Measurements from ENCODE around the gene SNCB.
"Not testable (repeated sequence)": the region's sequence is repeated elsewhere in the genome, so short reads cannot be mapped to it uniquely, and the experiment has no call there.

SNCB gene

GRCh38 chr5:176603091-176603490 is 27.2 kb downstream of the SNCB start:
- DNase-seq (ENCODE audit: low read depth): no peak
- no peak for TF ChIP-seq CTCF (IDR thresholded peaks at IDR 0.05; ENCODE audit: insufficient read depth, low read depth, low read length, missing control alignments)
- H3K4me3 ChIP-seq (ENCODE audit: low read depth, low read length): no peak overlapping the region

- DNase-seq (ENCODE audit: low read depth): no peak
- no peak overlapping the region for H3K4me3 ChIP-seq (ENCODE audit: low read depth, low read length)
- no peak for TF ChIP-seq CTCF (IDR thresholded peaks at IDR 0.05; ENCODE audit: insufficient read depth, low read depth, low read length, missing control alignments)
Measured at GRCh38 chr5:176601901-176602482, 28.3 kb downstream of the SNCB start.

GRCh38 chr5:176599749-176600430 is 30.4 kb downstream of the SNCB start:
- H3K4me3 ChIP-seq (ENCODE audit: low read depth, low read length): not testable (repeated sequence)
- peak; percentile 53 for DNase-seq (ENCODE audit: low read depth)

GRCh38 chr5:176597417-176598389 is 32.6 kb downstream of the SNCB start:
- H3K4me3 ChIP-seq (ENCODE audit: low read depth, low read length): no peak overlapping the region
- DNase-seq (ENCODE audit: low read depth): no peak
- no peak for TF ChIP-seq CTCF (IDR thresholded peaks at IDR 0.05; ENCODE audit: insufficient read depth, low read depth, low read length, missing control alignments)

- TF ChIP-seq CTCF (IDR thresholded peaks at IDR 0.05; ENCODE audit: insufficient read depth, low read depth, low read length, missing control alignments): no peak
- peak; percentile 13 for DNase-seq (ENCODE audit: low read depth)
- H3K4me3 ChIP-seq (ENCODE audit: low read depth, low read length): no peak overlapping the region
Measured at GRCh38 chr5:176596689-176597416, 33.5 kb downstream of the SNCB start.

- TF ChIP-seq CTCF (IDR thresholded peaks at IDR 0.05; ENCODE audit: insufficient read depth, low read depth, low read length, missing control alignments): no peak
- no peak for DNase-seq (ENCODE audit: low read depth)
- no peak overlapping the region for H3K4me3 ChIP-seq (ENCODE audit: low read depth, low read length)
Measured at GRCh38 chr5:176596069-176596644, 34.2 kb downstream of the SNCB start.

Measured in GM12865 (cell line).